WTC11 (cell line): ENCODE data around the gene MRPL47.

Source experiments
- ATF6 ChIP-seq: sonication (generic); formaldehyde crosslinking; IDR thresholded peaks from 2 replicates; pipeline ENCODE4 v1.8.1; 2023; ENCODE audit warnings: mild to moderate bottlenecking, missing genetic modification reagents
- CBFB ChIP-seq: sonication (generic); formaldehyde crosslinking; IDR thresholded peaks from 2 replicates; pipeline ENCODE4 v1.8.1; 2022; ENCODE audit warnings: mild to moderate bottlenecking, low read depth, missing genetic modification reagents
- CTCF ChIP-seq: fragments of 200-600 bp; IDR thresholded peaks from 2 replicates; pipeline ENCODE4 v1.8.0; 2022; ENCODE audit warnings: antibody characterized with exemption
- ERG ChIP-seq: fragments of 250-450 bp; sonication (Bioruptor Pico); IDR thresholded peaks from 2 replicates; pipeline ENCODE4 v1.8.0; 2021; ENCODE audit warnings: mild to moderate bottlenecking
- ESRRA ChIP-seq: sonication (generic); formaldehyde crosslinking; IDR thresholded peaks from 2 replicates; pipeline ENCODE4 v1.8.1; 2022; ENCODE audit warnings: mild to moderate bottlenecking, missing genetic modification reagents, borderline replicate concordance
- FOXJ3 ChIP-seq: sonication (generic); formaldehyde crosslinking; IDR thresholded peaks from 2 replicates; pipeline ENCODE4 v1.9.0; 2021; ENCODE audit warnings: missing genetic modification reagents, mild to moderate bottlenecking, borderline replicate concordance
- FOXK1 ChIP-seq: sonication (generic); formaldehyde crosslinking; IDR thresholded peaks from 2 replicates; pipeline ENCODE4 v1.8.0; 2022; ENCODE audit warnings: mild to moderate bottlenecking, moderate library complexity, missing genetic modification reagents
- JUN ChIP-seq: sonication (generic); formaldehyde crosslinking; IDR thresholded peaks from 2 replicates; pipeline ENCODE4 v1.8.0; 2023; ENCODE audit warnings: mild to moderate bottlenecking, missing genetic modification reagents
- SP1 ChIP-seq: sonication (generic); formaldehyde crosslinking; conservative IDR thresholded peaks from 2 replicates; pipeline ENCODE4 v1.8.1; 2022; ENCODE audit warnings: missing genetic modification reagents
- TP53 ChIP-seq: sonication (generic); formaldehyde crosslinking; IDR thresholded peaks from 2 replicates; pipeline ENCODE4 v1.8.1; 2023; ENCODE audit warnings: mild to moderate bottlenecking, missing genetic modification reagents

- TF ChIP-seq CTCF (no peak), SP1 (CRISPR knock-in tag) (no peak), ESRRA (CRISPR knock-in tag) (no peak), FOXJ3 (CRISPR knock-in tag) (no peak), JUN (CRISPR knock-in tag) (no peak), CBFB (CRISPR knock-in tag) (no peak), FOXK1 (CRISPR knock-in tag) (no peak), TP53 (CRISPR knock-in tag) (no peak), ERG (CRISPR knock-in tag) (no peak), ATF6 (CRISPR knock-in tag) (no peak)
Measured at GRCh38 chr3:179642871-179643270, 38.4 kb upstream of the MRPL47 start.
